Activated T-helper 1 cell treated with anti-CD3 and anti-CD28 coated beads, Interleukin-12 subunit alpha, Interleukin-12 subunit beta, Interleukin-2, Interleukin-4 antibody, amounts not matched to agents 30 ng/mL and 10 ng/mL and 1 ng/mL, durations not matched to agents 14 hours and 24 hours and 36 hours (primary cell): ENCODE measurements around the gene ATL2. TPM values are rescaled to one million over a fixed set of nuclear protein-coding genes. Genes with fewer than 3 reads are reported as not detected.

Source experiments
- DNase-seq: peaks from one replicate; pipeline ENCODE4 v3.0.0; 2021; ENCODE audit warnings: low spot score
- H3K27ac Mint-ChIP-seq: one replicate; pipeline ENCODE4 v1.8.0; 2021; ENCODE audit warnings: mild to moderate bottlenecking, mixed read lengths
- H3K27me3 Mint-ChIP-seq: one replicate; pipeline ENCODE4 v1.8.0; 2022; ENCODE audit warnings: mild to moderate bottlenecking, moderate library complexity, mixed read lengths; ENCODE audit not compliant: insufficient read depth
- H3K36me3 Mint-ChIP-seq: one replicate; pipeline ENCODE4 v1.8.0; 2021; ENCODE audit warnings: low read depth, mixed read lengths
- H3K4me1 Mint-ChIP-seq: one replicate; pipeline ENCODE4 v1.8.0; 2021; ENCODE audit warnings: low read depth, mixed read lengths
- H3K4me3 Mint-ChIP-seq: one replicate; pipeline ENCODE4 v1.8.0; 2021; ENCODE audit warnings: mild to moderate bottlenecking, moderate library complexity, mixed read lengths
- H3K9me3 Mint-ChIP-seq: one replicate; pipeline ENCODE4 v1.8.0; 2021; ENCODE audit warnings: mixed read lengths
- intact Hi-C: fragments of 100-400 bp; cut with micrococcal nuclease; formaldehyde crosslinking; loops from one replicate; pipeline ENCODE4 v1.15.1; 2024
- total RNA-seq: library from RNA; stranded (reverse); gene quantifications from 2 replicates; pipeline ENCODE4 v1.2.3, GENCODE V29; 2022

Gene ATL2
- total RNA-seq, 1 donor from 2014 or later, result 62.1 TPM

DNA sequence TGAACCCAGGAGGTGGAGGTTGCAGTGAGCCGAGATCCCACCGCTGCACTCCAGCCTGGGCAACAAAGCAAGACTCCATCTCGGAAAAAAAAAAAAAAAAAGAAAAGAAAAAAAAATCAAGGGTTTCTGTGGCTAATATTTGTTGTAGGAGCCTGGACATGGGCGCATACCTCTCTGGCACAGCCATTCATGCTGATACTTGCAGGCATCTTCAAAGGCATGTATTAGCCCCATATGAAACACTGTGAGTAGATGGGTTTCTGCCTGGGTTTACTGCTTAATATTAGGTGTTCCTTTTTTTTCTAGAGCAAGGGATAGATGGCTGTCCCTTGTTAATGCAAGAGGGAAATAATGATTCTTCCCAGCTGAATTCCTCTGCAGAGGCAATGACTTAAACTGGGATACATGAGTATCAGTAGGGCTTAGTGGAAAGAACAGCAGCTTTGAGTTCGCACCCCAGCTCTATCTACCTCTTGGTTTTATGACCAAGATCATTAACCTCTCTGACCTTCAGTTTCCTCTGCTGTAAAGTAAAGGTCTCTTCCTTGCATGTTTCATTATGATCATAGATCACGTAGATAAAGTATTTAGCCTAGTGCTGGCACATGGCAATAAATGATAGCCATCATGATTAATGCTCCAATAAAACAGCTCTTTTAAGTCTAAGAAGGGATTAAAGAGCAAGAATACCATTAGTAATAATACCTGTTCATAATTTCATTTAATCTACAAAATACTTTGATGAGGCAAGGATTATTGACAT is 4.5 kb upstream of the ATL2 start:
- peaks cover 25% of the 10 kb centered on the region for H3K4me1 Mint-ChIP-seq
- peaks cover 14% of the 10 kb centered on the region for H3K27me3 Mint-ChIP-seq
- H3K4me3 Mint-ChIP-seq, result no peak overlapping the region
- H3K27ac Mint-ChIP-seq, result no peak overlapping the region
- no peak for DNase-seq
- no peaks in the 10 kb centered on the region for H3K9me3 Mint-ChIP-seq
- intact Hi-C loops, result no loop called here
- H3K36me3 Mint-ChIP-seq, result peaks cover 2% of the 10 kb centered on the region

GRCh38 chr2:38380397-38381130 is 3.5 kb upstream of the ATL2 start:
- intact Hi-C loops, result no loop called here
- Mint-ChIP-seq H3K4me1 (peaks cover 30% of the 10 kb centered on the region), H3K27ac (peak overlapping the region; percentile 43), H3K9me3 (no peaks in the 10 kb centered on the region), H3K27me3 (peaks cover 14% of the 10 kb centered on the region), H3K4me3 (peak overlapping the region; percentile 38), H3K36me3 (peaks cover 5% of the 10 kb centered on the region)
- DNase-seq, result no peak

- H3K4me3 Mint-ChIP-seq, result peak overlapping the region; percentile 95
- H3K4me1 Mint-ChIP-seq, result peaks cover 55% of the 10 kb centered on the region
- H3K36me3 Mint-ChIP-seq, result peaks cover 11% of the 10 kb centered on the region
- H3K27me3 Mint-ChIP-seq, result peaks cover 12% of the 10 kb centered on the region
- peak overlapping the region; percentile 91 for H3K27ac Mint-ChIP-seq
- peak; percentile 68 for DNase-seq
- intact Hi-C loops, result loop anchor here (1.0 to 10.0 kb wide), 15 partner anchors 12 to 1142 kb away; partner anchors contain the start of genes CEBPZ, CYP1B1, DHX57 and GEMIN6
- H3K9me3 Mint-ChIP-seq, result no peaks in the 10 kb centered on the region
Observed at GRCh38 chr2:38376346-38377049, 575 bp downstream of the ATL2 start.

DNA sequence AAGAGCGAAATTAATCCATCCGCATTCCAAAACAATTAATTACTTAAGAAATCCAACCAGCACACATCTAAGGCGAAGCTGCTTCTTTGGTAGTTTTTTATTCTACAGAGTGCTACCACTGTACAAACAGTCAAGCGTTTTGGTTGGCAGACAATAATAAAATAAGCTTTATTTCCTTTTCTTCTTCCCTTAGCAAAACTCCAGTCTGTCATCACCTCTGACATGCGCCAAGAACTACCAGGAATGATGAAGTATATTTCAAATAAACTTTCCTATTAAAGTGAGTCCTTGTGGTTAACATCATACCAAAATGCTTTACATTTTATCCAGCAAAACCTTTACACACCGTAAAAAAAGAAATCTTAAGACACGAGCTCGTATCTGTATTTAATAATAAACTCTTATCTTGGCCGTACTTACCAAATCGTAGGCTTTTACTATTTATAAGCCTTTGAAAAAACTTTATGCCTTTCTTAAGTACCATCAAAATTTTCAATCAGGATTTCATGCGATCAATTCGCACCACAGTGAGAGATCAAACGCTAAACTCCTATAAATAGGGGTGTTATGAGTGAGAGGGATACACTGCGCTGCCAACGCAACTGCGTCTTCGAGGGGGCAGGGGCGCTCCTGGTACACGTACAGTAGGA is 1.3 kb downstream of the ATL2 start:
- DNase-seq, result no peak
- Mint-ChIP-seq H3K27me3 (peaks cover 10% of the 10 kb centered on the region), H3K4me3 (peak overlapping the region; percentile 95), H3K27ac (peak overlapping the region; percentile 91), H3K9me3 (no peaks in the 10 kb centered on the region), H3K4me1 (peaks cover 52% of the 10 kb centered on the region), H3K36me3 (peaks cover 11% of the 10 kb centered on the region)
- intact Hi-C loops, result loop anchor here (2.0 to 10.0 kb wide), 6 partner anchors 19 to 1141 kb away; partner anchors contain the start of genes CEBPZ, CYP1B1, DHX57 and MORN2

GRCh38 chr2:38374984-38375383 is 2.1 kb downstream of the ATL2 start:
- H3K9me3 Mint-ChIP-seq, result no peaks in the 10 kb centered on the region
- peaks cover 8% of the 10 kb centered on the region for H3K27me3 Mint-ChIP-seq
- peak overlapping the region; percentile 95 for H3K4me3 Mint-ChIP-seq
- intact Hi-C loops, result loop anchor here (10.0 kb wide), 3 partner anchors 500 to 1140 kb away; partner anchors contain the start of genes CEBPZ, DHX57, MORN2 and NDUFAF7
- no peak for DNase-seq
- peaks cover 9% of the 10 kb centered on the region for H3K36me3 Mint-ChIP-seq
- no peak overlapping the region for H3K27ac Mint-ChIP-seq
- H3K4me1 Mint-ChIP-seq, result peaks cover 44% of the 10 kb centered on the region

GRCh38 chr2:38371235-38371634 is 5.8 kb downstream of the ATL2 start:
- H3K9me3 Mint-ChIP-seq, result no peaks in the 10 kb centered on the region
- no peak overlapping the region for H3K4me3 Mint-ChIP-seq
- DNase-seq, result no peak
- intact Hi-C loops, result loop anchor here (10.0 kb wide), 3 partner anchors 504 to 1136 kb away; partner anchors contain the start of genes CEBPZ, DHX57, MORN2 and NDUFAF7
- H3K27me3 Mint-ChIP-seq, result no peaks in the 10 kb centered on the region
- no peak overlapping the region for H3K27ac Mint-ChIP-seq
- H3K36me3 Mint-ChIP-seq, result peaks cover 10% of the 10 kb centered on the region
- peaks cover 37% of the 10 kb centered on the region for H3K4me1 Mint-ChIP-seq

DNA sequence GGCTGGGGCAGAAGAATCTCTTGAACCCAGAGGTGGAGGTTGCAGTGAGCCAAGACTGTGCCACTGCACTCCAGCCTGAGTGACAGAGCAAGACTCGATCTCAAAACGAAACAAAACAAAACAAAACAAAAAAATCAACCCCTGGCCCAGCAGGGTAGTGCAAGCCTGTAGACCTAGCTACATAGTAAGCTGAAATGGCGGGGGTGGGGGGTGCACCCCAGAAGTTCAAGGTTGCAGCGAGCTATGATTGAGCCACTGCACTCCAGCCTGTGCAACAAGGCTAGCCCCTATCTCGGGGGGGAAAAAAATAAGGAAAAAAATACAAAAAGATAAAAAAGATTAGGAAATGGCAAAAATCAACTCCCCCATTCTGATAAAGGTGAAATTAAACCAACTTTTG is 6.4 kb downstream of the ATL2 start:
- H3K9me3 Mint-ChIP-seq, result no peaks in the 10 kb centered on the region
- intact Hi-C loops, result loop anchor here (10.0 kb wide), 3 partner anchors 504 to 1136 kb away; partner anchors contain the start of genes CEBPZ, DHX57, MORN2 and NDUFAF7
- peaks cover 7% of the 10 kb centered on the region for H3K36me3 Mint-ChIP-seq
- H3K4me1 Mint-ChIP-seq, result peaks cover 32% of the 10 kb centered on the region
- DNase-seq, result no peak
- H3K4me3 Mint-ChIP-seq, result no peak overlapping the region
- no peak overlapping the region for H3K27ac Mint-ChIP-seq
- no peaks in the 10 kb centered on the region for H3K27me3 Mint-ChIP-seq

GRCh38 chr2:38362232-38362631 is 14.8 kb downstream of the ATL2 start:
- peaks cover 9% of the 10 kb centered on the region for H3K4me1 Mint-ChIP-seq
- peaks cover 7% of the 10 kb centered on the region for H3K36me3 Mint-ChIP-seq
- no peak overlapping the region for H3K27ac Mint-ChIP-seq
- no peaks in the 10 kb centered on the region for H3K27me3 Mint-ChIP-seq
- intact Hi-C loops, result no loop called here
- H3K4me3 Mint-ChIP-seq, result no peak overlapping the region
- DNase-seq, result no peak
- no peaks in the 10 kb centered on the region for H3K9me3 Mint-ChIP-seq

DNA sequence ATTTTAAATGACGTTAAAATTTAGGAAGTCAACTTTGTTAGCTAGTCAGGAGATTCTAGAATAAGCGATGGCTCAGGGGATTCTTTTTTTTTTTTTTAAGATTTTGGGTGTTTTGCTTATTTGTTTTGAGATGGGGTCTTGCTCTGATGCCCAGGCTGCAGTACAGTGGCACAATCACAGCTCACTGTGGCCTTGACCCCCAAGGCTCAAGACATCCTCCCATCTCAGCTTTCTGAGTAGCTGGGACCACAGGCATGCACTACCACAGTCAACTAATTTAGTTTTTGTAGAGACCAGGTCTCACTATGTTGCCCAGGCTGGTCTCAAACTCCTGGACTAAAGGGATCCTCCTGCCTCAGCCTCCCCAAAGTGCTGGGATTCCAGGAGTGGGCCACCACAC is 16.9 kb downstream of the ATL2 start:
- Mint-ChIP-seq H3K4me1 (peaks cover 4% of the 10 kb centered on the region), H3K9me3 (no peaks in the 10 kb centered on the region), H3K27me3 (no peaks in the 10 kb centered on the region), H3K27ac (no peak overlapping the region), H3K4me3 (no peak overlapping the region), H3K36me3 (peaks cover 6% of the 10 kb centered on the region)
- DNase-seq, result no peak
- intact Hi-C loops, result no loop called here

DNA sequence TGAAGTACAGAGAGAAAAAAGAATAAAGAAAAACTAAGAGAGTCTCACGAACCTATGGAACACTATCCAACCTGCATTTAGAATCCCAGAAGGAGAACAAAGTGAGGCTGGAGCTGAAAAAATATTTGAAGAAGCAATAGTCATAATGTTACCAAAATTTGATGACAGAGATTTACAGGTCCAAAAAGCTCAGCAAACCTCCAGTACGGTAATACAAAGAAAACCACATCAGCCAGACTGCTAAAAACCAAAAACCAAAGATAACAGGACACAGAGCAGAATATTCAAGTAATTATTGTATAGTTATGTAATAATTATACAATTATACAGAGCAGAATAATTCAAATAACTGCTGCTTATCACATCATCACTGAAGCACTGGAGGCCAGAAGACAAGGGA is 23.7 kb downstream of the ATL2 start:
- no peak for DNase-seq
- intact Hi-C loops, result no loop called here
- peaks cover 3% of the 10 kb centered on the region for H3K9me3 Mint-ChIP-seq
- H3K27me3 Mint-ChIP-seq, result no peaks in the 10 kb centered on the region
- no peak overlapping the region for H3K4me3 Mint-ChIP-seq
- peaks cover 7% of the 10 kb centered on the region for H3K4me1 Mint-ChIP-seq
- H3K36me3 Mint-ChIP-seq, result peaks cover 21% of the 10 kb centered on the region
- no peak overlapping the region for H3K27ac Mint-ChIP-seq

- H3K27ac Mint-ChIP-seq, result no peak overlapping the region
- H3K36me3 Mint-ChIP-seq, result peaks cover 21% of the 10 kb centered on the region
- intact Hi-C loops, result no loop called here
- H3K27me3 Mint-ChIP-seq, result no peaks in the 10 kb centered on the region
- no peak overlapping the region for H3K4me3 Mint-ChIP-seq
- H3K9me3 Mint-ChIP-seq, result peaks cover 3% of the 10 kb centered on the region
- peaks cover 7% of the 10 kb centered on the region for H3K4me1 Mint-ChIP-seq
- DNase-seq, result no peak
Observed at GRCh38 chr2:38352336-38352735, 24.7 kb downstream of the ATL2 start.

GRCh38 chr2:38345323-38346038 is 31.6 kb downstream of the ATL2 start:
- no peak for DNase-seq
- Mint-ChIP-seq H3K9me3 (peaks cover 7% of the 10 kb centered on the region), H3K27ac (no peak overlapping the region), H3K4me1 (no peaks in the 10 kb centered on the region), H3K4me3 (no peak overlapping the region), H3K27me3 (no peaks in the 10 kb centered on the region), H3K36me3 (peaks cover 34% of the 10 kb centered on the region)
- intact Hi-C loops, result no loop called here
